ENCODE data around the gene ERVFRD-1. TPM values are rescaled to one million over a fixed set of nuclear protein-coding genes. Genes with fewer than 3 reads are reported as not detected.

The ERVFRD-1 gene
- total RNA-seq: not detected

GRCh38 chr6:11110921-11111768, at the start of gene ERVFRD-1:
ERVFRD-1 (minus strand) TSS chr6:11111725; CDS start chr6:11105310, 6,415 bp downstream.
- no peak within 1 kb of the TSS for H3K27ac ChIP-seq
- no peaks in the 10 kb centered on the region for H3K9me3 ChIP-seq
- TF ChIP-seq CTCF (IDR thresholded peaks at IDR 0.05): no peak
- no peaks in the 10 kb centered on the region for H3K36me3 ChIP-seq
- DNase-seq (ENCODE audit: low spot score) (no peak), ATAC-seq (ENCODE audit: insufficient number of reproducible peaks, low FRiP score, low read depth) (no peak)
- H3K4me1 ChIP-seq (ENCODE audit: control insufficient read depth in 1 of 2, low read depth in 2 of 2): no peaks in the 10 kb centered on the region
- H3K27me3 ChIP-seq (replicated peaks; ENCODE audit: insufficient read depth): no peaks in the 10 kb centered on the region
- no peak within 1 kb of the TSS for H3K4me3 ChIP-seq

GRCh38 chr6:11160199-11160598, 48.7 kb upstream of the ERVFRD-1 start:
- Histone ChIP-seq H3K4me1 (ENCODE audit: control insufficient read depth in 1 of 2, low read depth in 2 of 2) (no peaks in the 10 kb centered on the region), H3K27me3 (replicated peaks; ENCODE audit: insufficient read depth) (no peaks in the 10 kb centered on the region), H3K27ac (no peak overlapping the region), H3K36me3 (no peaks in the 10 kb centered on the region), H3K4me3 (no peak overlapping the region), H3K9me3 (no peaks in the 10 kb centered on the region)
- no peak for TF ChIP-seq CTCF (IDR thresholded peaks at IDR 0.05)
- no peak for DNase-seq (ENCODE audit: low spot score)
- ATAC-seq (ENCODE audit: insufficient number of reproducible peaks, low FRiP score, low read depth): no peak

GRCh38 chr6:11155589-11155988, 44.1 kb upstream of the ERVFRD-1 start:
- no peak for ATAC-seq (ENCODE audit: insufficient number of reproducible peaks, low FRiP score, low read depth)
- TF ChIP-seq CTCF (IDR thresholded peaks at IDR 0.05): no peak
- H3K27ac ChIP-seq: no peak overlapping the region

GRCh38 chr6:11153447-11153846, 41.9 kb upstream of the ERVFRD-1 start:
- no peak overlapping the region for H3K4me3 ChIP-seq
- no peak overlapping the region for H3K27ac ChIP-seq
- no peaks in the 10 kb centered on the region for H3K9me3 ChIP-seq
- no peaks in the 10 kb centered on the region for H3K4me1 ChIP-seq (ENCODE audit: control insufficient read depth in 1 of 2, low read depth in 2 of 2)
- no peaks in the 10 kb centered on the region for H3K36me3 ChIP-seq
- H3K27me3 ChIP-seq (replicated peaks; ENCODE audit: insufficient read depth): no peaks in the 10 kb centered on the region
- no peak for DNase-seq (ENCODE audit: low spot score)
- ATAC-seq (ENCODE audit: insufficient number of reproducible peaks, low FRiP score, low read depth): no peak
- TF ChIP-seq CTCF (IDR thresholded peaks at IDR 0.05): no peak

More at GRCh38 chr6:11155589-11155988, 44.1 kb upstream of the ERVFRD-1 start:
- no peak overlapping the region for H3K4me3 ChIP-seq
- H3K27me3 ChIP-seq (replicated peaks; ENCODE audit: insufficient read depth): no peaks in the 10 kb centered on the region
- no peaks in the 10 kb centered on the region for H3K9me3 ChIP-seq
- no peak for DNase-seq (ENCODE audit: low spot score)
- no peaks in the 10 kb centered on the region for H3K4me1 ChIP-seq (ENCODE audit: control insufficient read depth in 1 of 2, low read depth in 2 of 2)
- H3K36me3 ChIP-seq: no peaks in the 10 kb centered on the region

GRCh38 chr6:11152581-11152980, 41.1 kb upstream of the ERVFRD-1 start:
- Histone ChIP-seq H3K4me1 (ENCODE audit: control insufficient read depth in 1 of 2, low read depth in 2 of 2) (no peaks in the 10 kb centered on the region), H3K27me3 (replicated peaks; ENCODE audit: insufficient read depth) (no peaks in the 10 kb centered on the region), H3K4me3 (no peak overlapping the region), H3K27ac (no peak overlapping the region), H3K9me3 (no peaks in the 10 kb centered on the region), H3K36me3 (no peaks in the 10 kb centered on the region)
- DNase-seq (ENCODE audit: low spot score): no peak
- no peak for ATAC-seq (ENCODE audit: insufficient number of reproducible peaks, low FRiP score, low read depth)
- TF ChIP-seq CTCF (IDR thresholded peaks at IDR 0.05): no peak

All from thoracic aorta (tissue), 2 donors.